GM19438 (cell line): ENCODE data around the gene PROK1.
"Not testable (repeated sequence)": the region's sequence is repeated elsewhere in the genome, so short reads cannot be mapped to it uniquely, and the experiment has no call there.

ENCODE experiments used
- ATAC-seq: cut with Tn5 transposase; IDR thresholded peaks from one replicate; pipeline ENCODE4 v1.9.1; 2021; ENCODE audit warnings: low read depth; ENCODE audit not compliant: unreplicated experiment

The PROK1 gene, protein sequence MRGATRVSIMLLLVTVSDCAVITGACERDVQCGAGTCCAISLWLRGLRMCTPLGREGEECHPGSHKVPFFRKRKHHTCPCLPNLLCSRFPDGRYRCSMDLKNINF

DNA sequence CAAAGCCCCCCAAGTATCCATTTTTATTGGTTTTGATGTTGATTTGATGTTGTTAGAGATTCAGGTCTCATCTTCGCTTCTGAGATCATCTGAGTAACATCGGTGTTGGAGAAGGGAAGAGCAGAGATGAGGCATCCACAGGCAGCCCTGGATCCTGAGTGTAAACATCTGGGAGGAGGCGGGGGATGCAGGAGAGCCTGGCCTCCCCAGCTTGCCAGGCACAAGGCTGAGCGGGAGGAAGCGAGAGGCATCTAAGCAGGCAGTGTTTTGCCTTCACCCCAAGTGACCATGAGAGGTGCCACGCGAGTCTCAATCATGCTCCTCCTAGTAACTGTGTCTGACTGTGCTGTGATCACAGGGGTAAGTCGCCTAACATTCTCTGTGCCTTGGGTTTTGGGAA is at the start of gene PROK1:
Gene PROK1 (plus strand): TSS at position 221 of the 400 bp plus-strand sequence. CDS start 68 bp downstream, at position 289.
- ATAC-seq = no peak

DNA sequence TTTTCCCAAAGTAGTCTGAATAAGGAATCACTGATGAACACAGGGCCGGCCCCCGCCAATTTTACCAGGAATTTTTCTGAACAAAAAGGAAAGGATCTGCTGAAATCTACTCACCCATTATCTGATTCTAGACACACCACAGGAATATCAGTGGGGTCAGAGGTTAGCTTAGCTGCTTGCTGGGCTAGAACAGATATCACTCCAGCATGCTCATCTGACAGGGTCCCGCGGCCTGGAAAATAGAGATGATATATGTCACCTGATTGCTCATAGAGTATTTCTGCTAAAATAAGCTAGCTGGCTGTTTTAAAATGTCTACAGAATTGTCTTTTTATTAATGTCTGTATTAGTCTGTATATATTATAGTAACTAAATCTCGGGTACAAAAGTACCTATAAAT is 47.1 kb upstream of the PROK1 start:
- ATAC-seq = no peak

DNA sequence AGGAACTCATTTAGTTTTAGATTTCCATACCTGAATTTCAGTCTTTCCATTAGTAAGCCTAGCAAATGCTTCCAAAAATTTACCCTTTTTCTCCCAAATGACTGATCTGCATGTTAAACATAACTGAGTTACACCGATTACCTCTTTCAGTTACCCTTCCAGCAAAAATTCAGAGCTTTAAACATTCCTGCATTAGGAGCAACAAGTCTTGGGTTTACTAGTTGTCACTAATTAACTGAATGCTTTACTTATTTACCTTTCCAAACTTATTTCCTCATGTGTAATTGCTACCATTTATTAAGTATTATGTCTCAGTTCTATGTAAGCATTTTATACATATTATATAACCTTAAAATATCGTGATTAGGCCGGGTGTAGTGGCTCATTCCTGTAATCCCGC is 46.5 kb upstream of the PROK1 start:
- no peak for ATAC-seq

DNA sequence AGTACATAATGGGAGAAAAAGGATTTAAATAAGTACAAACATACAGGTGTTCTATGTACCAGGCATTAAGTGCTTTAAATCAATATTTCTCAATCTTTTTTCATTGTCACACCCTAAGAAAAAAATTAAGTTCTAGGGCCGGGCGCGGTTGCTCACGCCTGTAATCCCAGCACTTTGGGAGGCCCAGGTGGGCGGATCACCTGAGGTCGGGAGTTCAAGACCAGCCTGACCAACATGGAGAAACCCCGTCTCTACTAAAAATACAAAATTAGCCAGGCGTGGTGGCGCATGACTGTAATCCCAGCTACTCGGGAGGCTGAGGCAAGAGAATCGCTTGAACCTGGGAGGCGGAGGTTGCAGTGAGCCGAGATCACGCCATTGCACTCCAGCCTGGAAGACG is 44.5 kb upstream of the PROK1 start:
- ATAC-seq = not testable (repeated sequence)

DNA sequence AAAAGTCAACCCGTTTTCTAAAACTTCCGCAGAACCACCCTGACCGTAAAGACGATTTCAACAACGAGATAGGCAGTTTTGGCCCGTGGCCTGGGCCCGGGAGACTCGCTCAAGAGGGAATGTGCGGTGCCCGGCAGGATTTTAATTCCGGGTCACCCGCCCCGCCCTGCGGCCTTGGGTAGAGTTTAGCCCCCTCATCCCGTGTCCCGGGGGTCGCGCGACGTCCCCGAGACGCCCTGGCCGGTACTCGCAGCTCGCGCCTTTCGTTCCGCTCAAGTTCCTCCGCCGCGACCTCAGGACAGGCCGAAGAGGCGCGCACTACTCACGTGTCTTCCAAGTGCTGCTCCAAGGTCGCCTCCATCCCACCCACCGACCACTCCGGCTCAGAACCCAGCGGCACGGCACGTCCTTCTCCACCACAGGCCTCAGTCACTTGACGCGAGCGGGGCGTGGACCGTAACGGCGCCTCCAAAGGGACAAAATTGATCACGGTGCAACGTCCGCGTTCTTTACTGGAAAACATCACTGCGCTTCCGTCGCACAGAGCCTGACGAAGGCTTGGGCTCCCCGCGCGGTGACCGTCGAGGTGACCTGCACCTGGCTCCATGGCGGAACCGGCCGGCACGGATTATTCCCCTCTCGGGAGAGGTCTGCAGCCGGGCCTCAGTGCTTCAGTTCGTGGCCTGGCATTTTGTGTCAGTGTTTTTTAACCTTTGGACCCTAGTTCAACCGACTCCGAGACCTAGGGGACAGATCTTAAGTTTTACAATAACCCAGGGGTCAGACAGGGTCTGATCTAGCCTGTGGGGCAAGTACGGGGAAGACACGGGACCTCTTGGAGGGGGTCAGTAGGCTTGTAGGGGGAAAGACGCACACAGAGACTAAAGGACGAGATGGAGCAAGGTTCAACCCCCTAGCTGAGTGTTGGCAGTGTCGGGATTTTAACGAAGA is 43.4 kb upstream of the PROK1 start, which contains the start of gene LAMTOR5:
Gene LAMTOR5 (minus strand): TSS at position 435 of the 951 bp plus-strand sequence. CDS start 74 bp downstream, at position 361.
- peak; percentile 84 for ATAC-seq

DNA sequence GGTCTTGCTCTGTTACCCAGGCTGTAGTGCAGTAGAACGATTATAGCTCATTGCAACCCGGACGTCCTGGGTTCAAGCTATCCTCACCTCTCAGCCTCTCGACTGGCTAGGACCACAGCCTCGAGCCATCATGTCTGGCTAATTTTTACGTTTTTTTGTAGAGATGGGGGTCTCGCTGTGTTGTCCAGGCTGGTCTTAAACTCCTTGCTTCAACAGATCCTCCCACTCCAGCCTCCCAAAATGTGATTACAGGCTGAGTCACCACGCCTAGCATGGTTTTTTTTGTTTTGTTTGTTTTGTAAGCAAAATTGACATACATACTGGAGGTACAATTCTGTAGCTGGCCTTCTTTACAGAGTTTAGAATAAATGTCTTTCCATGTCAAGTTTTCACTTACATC is 42.5 kb upstream of the PROK1 start:
- no peak for ATAC-seq

DNA sequence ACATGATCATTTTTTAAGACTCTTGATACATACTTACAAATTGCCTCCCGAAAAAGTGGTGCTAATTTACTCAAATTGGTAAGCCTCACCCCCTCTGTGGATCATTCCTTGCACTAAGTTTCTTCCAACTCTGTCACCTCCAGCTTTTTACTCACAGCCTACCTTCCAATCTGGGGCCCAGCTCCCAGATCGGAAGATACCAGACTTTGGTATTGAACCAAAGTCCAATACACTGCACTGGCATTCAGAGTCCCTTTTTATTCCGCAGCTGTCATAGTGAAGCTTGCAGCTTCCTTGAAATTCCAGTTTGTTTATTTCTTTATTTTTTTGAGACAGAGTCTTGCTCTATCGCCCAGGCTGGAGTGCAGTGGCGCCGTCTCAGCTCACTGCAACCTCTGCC is 41.6 kb upstream of the PROK1 start:
- ATAC-seq = no peak

DNA sequence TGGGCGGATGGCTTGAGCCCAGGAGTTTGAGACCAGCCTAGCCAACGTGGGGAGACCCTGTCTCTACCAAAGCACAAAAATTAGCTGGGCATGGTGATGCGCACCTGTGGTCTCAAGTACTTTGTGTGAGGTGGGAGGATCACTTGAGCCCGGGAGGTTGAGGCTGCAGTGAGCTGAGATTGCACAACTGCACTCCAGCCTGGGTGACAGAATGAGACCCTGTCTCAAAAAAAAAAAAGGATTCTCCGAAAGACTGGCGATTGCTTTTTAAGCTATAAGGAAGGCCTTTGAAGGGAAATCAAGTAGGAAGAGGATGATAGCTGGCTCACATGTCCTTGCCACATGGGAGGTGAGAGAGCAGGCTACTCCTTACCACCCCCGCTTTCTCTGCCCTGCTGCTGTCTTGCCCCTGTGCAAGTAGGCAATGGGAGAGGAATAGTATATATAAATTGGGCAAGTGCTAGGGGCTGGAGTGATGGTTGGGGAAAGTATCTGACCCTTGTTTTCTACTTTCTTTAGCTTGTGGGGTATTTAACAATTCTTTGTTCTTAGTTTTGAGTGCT is 39.7 kb upstream of the PROK1 start:
- no peak for ATAC-seq

DNA sequence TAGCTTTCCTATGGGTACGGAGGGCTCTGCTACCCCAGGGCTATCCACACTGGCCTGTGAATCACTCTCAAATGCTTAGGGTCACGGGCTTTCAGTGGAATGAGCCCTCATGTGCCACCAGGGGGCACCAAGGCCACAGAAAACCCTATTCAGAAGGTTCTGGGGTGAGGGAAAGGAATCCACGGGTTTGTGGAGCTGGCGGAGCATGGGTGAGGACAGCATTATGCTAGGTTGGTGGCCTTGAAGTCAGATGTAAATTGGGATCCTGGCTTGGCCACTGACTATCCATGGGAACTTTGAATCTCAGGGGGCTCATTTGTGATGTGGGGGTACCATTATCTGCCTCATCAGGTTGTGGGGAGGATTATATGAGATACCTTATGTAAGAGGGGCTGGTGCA is 38.4 kb upstream of the PROK1 start:
- no peak for ATAC-seq

DNA sequence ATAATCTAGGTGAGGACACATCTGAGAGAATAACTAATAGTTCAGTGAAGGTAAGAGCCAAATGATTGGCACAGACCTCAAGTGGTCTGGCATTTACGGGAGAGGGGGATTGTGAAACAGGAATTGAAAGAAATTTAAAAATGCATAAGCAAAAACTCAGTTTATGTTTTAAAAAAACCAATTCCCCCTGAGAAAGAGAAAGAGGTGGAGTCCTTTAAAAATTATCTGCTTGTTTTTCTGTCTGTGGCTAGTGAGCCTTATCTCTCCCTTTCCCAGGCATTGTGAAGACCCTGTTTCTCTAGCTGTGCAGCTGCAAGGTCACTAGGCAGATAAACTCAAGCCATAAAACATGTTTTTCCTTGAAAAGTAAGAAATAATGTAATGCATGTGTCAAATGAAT is 37.9 kb upstream of the PROK1 start:
- not testable (repeated sequence) for ATAC-seq

DNA sequence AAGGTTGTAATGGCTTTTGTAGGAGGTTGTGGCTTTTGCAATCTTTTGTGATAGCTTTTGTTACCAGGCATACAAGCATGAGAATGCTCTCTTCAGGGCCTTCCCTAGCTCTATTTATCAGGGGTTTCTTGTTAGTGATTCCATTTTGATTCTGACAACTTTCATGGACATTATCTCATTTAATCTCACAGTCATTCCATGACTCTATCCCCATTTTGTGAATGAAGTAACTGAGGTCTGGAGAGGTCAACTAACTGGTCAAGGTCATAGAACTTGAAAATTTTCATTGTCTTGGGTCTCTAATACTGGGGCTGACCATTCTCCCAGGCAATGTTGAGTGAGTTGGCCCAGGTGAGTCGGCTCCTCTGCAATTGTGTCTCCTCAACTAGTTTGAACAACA is 32.2 kb upstream of the PROK1 start:
- ATAC-seq = no peak

DNA sequence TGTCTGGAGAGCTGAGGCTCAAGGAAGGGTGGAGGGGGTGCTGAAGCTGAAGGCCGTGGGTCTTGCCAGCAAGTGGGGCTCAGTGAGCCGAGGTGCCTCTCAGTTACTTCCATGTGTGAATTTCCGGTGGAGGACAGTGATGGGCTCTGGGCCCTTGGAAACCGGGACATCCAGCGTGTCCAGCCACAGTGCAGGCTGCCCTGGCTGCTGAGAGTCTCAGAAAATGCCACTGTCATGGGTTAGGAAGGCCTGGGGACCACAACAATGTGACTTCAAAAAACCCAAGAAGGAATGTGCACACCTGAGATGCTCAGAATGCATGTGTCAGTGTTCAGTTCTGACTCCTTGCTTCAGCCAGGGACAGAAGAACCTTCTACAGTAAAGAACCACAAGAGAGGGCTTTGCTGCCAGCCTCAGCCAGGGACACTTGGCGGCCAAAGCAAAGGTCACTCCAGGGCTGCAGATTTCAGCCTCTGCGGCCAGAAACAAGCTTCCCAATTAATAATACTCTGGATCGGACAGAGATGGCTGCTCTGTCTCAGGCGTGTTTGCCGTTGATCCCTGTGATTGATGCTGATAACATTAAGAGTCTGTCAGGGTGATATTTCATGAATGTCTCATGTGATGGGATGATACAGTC is 30.8 kb upstream of the PROK1 start:
- no peak for ATAC-seq

DNA sequence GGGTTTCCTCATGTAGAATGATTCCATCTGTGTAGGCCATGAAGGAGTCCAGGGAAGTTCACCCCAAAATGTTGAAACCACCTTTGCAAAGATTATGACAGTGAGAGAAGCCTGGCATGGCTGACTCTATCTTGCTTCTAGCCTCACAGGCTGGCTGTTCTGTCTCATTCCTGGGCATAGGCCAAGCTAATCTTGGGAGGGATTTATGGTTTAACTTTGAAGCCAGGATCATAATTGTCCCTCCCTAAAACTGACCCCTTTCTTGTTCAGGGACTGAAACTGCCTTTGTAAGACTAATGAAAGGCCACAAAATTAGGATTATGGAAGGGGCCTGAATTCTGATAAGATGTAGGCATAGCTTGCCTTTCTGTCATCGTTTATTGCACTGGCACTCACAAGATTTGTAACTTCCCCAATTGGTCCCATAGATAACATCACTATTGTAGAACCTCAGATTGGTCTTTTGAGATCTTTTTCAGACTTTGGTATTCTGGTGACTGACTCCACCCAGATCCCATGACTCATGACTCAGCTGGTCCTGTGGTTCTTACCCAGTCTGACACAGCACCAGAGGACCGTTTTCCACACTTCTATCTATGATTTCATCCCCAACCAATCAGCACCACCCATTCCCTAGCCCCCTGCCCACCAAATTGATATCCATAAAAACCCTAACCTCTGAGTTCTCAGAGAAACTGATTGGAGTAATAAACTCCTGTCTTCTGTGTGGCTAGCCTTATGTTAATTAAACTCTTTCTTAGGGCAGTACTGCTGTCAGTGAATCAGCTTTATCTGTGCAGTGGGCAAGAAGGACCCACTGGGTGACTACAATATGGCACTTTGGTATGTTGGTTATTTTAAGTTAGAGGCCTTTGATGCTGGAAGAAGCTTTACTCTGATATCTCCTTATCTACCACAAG is 29.8 kb upstream of the PROK1 start:
- no peak for ATAC-seq

DNA sequence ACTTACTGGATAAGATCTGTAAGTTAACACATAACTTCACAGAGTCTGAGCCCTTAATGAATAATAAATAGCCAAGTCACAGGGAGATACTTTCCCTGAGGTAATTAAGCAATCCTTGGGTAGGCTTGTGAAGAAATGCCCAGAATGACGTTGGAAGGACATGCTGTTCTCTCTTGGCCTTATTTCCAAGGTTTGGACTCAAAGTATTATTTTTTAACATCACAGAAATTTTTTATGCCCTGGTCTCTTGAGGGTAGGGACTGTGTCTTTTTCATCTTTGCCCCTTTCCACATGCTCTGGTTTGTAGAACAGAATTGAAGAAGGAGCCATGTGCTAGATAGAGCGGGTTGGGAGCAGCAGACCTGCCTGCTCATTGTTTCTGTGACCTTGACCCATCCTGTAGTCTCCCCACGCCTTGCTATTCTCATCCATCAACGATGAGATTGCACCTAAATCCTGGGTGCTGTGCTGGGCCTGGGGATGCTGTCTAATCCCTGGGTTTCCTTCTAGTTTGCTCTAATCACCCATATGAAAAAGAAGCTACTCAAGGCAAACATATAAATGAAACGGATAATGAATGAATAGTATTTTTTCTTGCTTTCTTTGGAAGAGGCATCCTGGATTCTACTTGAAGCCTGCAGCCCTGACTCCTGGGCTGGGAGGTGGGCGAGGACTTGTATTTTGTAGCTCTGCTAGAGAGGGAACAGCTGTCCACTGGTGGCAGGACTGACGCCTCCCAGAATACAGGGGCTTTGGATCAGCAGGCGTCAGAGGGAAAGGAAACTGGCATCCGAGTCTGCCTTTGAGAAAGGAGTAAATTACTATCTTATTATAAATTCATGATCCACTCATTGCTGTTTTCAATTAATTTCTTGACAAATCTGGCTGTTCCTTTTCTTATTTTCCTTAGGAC is 26.0 kb upstream of the PROK1 start:
- ATAC-seq = no peak

DNA sequence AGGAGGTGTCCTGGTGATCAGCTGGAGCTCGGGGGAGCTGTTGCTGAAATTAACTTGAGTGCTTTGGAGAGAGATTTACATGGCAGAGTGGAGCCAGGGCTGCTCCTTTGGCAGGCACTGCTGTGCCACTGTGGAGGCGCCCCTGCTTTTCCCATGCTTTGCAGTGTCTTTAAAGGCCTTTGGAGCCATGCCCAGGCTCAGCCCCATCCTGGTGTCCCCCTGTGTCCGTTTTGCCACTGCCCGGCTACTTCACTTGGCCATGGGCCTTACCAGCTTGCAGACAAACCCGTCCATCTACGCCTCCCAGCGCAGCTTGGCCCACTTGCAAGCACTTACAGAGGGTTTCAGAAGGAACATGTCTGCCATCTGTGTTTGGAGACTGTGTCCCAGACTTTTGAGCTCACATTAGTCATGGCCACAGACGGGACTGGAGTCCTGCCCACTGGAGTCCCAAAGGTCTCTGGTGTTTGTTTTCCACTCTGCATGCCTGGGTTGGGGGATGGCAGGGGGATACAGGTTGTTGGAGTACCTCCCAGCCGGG is 25.3 kb upstream of the PROK1 start:
- no peak for ATAC-seq

DNA sequence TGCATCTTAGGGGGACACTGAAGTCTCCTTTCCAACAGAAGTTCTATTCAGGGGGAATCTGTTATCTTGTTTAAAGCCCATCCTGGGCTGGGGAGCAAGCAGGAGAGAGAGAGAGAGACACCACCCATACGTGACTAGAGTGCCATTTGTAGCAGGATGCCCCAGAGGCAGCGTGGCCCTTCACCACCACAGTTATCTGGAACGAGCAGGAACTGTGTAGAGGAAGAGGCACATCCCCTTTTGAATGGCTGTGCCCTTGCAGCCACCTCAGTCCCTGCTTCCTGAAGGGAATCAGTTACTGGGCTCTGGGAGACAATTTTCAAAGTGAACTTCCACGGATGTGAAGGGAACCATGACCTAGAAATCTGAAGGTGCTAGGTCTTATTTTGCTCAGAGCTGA is 24.1 kb upstream of the PROK1 start:
- ATAC-seq = no peak

DNA sequence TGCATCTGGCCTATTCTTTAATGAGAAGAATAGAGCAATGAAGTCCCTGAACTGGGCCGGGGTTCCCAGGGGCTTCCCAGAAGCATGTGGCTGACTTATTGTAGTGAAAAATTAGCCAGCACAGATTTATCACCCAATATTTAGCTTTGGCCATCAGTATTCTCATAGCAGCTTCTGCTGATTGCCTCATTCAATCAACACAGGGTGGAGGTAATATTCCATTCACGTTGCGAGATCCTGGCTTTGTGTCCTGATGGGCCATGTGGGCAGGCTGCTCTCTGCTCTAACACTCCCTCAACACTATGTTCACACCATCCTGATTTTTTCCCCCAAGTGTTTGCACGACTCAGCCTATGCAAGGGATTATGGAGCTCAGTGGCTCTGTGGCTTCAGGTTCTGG is 22.0 kb upstream of the PROK1 start:
- no peak for ATAC-seq

DNA sequence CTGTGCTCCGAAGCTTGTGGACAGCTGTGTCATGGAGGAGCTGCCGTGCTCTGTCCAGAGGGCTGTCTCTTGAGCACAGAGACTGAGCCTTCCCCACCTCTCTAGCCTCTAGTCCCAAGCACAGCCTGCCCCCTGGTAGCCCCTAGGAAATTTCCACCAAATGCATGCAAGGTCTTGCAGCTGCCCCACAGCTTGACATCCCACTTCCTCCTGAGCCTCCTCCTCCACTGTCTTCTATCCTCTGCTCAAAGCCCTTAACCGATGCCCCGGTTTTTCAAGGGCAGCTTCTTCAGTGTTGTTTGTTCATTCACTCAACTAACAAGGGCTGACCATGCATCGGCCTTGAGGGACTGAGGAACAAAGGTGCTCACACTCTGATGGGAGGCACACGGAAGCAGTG is 20.6 kb upstream of the PROK1 start:
- no peak for ATAC-seq

DNA sequence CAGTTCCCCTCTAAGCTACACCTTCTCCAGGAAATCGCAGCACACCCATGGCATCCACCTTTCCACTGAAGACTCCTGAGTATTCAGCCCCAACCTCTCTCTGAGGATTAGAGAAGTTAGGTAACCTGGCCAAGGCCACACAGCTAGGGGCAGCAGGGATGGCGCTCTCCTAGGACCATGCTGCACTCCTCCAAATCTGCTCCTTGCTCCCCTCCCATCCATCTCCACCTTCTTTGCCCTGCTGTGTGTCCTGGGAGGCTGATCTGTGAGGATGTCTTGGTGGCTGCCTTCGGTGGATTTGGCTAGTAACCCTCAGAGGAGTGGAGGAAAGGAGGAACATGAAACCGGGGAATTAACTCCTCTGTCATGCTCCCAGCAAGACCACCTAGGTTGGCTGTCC is 20.0 kb upstream of the PROK1 start:
- ATAC-seq = no peak
